ENCODE measurements around the gene EGFL7. TPM values are rescaled to one million over a fixed set of nuclear protein-coding genes. Genes with fewer than 3 reads are reported as not detected.

EGFL7 gene
- total RNA-seq, 1 experiment from 2014 or later = 53.1 TPM

- no peak overlapping the region for H3K27ac ChIP-seq
- no peaks in the 10 kb centered on the region for H3K9me3 ChIP-seq (ENCODE audit: insufficient read depth, low read depth)
- CTCF ChIA-PET = interaction anchor here (0.8 kb wide), 1 partner anchor 27 kb away, joined by 3 read pairs; no protein-coding TSS in a partner anchor
- H3F3A ChIP-seq (ENCODE audit: insufficient read depth, low read depth) = peaks cover 55% of the 10 kb centered on the region
- H2AFZ ChIP-seq = no peak overlapping the region
- no TSS peak for BruUV-seq (replicated peaks)
- POLR2A ChIA-PET (ENCODE audit: unreplicated experiment) = no interaction called here
- H3K4me2 ChIP-seq = no peak overlapping the region
- peaks cover 24% of the 10 kb centered on the region for H3K36me3 ChIP-seq (ENCODE audit: low read depth)
- no peak for DNase-seq
- no peaks in the 10 kb centered on the region for H3K9me2 ChIP-seq (ENCODE audit: insufficient read depth)
- TF ChIP-seq EZH2 (IDR thresholded peaks at IDR 0.05; ENCODE audit: low read depth) (no peak), CTCF (conservative IDR thresholded peaks at IDR 0.05) (no peak)
- H3K4me1 ChIP-seq (replicated peaks; ENCODE audit: insufficient read depth) = peaks cover 8% of the 10 kb centered on the region
- H4K20me1 ChIP-seq (ENCODE audit: insufficient read depth) = peaks cover 57% of the 10 kb centered on the region
- peaks cover 18% of the 10 kb centered on the region for H3K79me2 ChIP-seq (ENCODE audit: low read depth)
- H3K27me3 ChIP-seq (ENCODE audit: insufficient read depth, low read depth) = no peaks in the 10 kb centered on the region
- intact Hi-C loops (cut with micrococcal nuclease; ENCODE audit: unreplicated experiment) = loop anchor here (10.0 kb wide), 1 partner anchor 46 kb away; no protein-coding TSS in a partner anchor
- no peak overlapping the region for H3K4me3 ChIP-seq
Observed at GRCh38 chr9:136720898-136721338, 58.2 kb downstream of the EGFL7 start.

- CTCF ChIA-PET = interaction anchor here (0.8 kb wide), 1 partner anchor 28 kb away, joined by 3 read pairs; no protein-coding TSS in a partner anchor
- H4K20me1 ChIP-seq (ENCODE audit: insufficient read depth) = peaks cover 63% of the 10 kb centered on the region
- H3K79me2 ChIP-seq (ENCODE audit: low read depth) = peaks cover 24% of the 10 kb centered on the region
- no peaks in the 10 kb centered on the region for H3K27me3 ChIP-seq (ENCODE audit: insufficient read depth, low read depth)
- H3F3A ChIP-seq (ENCODE audit: insufficient read depth, low read depth) = peaks cover 61% of the 10 kb centered on the region
- no peaks in the 10 kb centered on the region for H3K9me2 ChIP-seq (ENCODE audit: insufficient read depth)
- POLR2A ChIA-PET (ENCODE audit: unreplicated experiment) = no interaction called here
- no peak overlapping the region for H2AFZ ChIP-seq
- no peak overlapping the region for H3K27ac ChIP-seq
- no TSS peak for BruUV-seq (replicated peaks)
- intact Hi-C loops (cut with micrococcal nuclease; ENCODE audit: unreplicated experiment) = loop anchor here (10.0 kb wide), 1 partner anchor 47 kb away; no protein-coding TSS in a partner anchor
- H3K9me3 ChIP-seq (ENCODE audit: insufficient read depth, low read depth) = no peaks in the 10 kb centered on the region
- peaks cover 14% of the 10 kb centered on the region for H3K4me1 ChIP-seq (replicated peaks; ENCODE audit: insufficient read depth)
- no peak overlapping the region for H3K4me2 ChIP-seq
- TF ChIP-seq CTCF (conservative IDR thresholded peaks at IDR 0.05) (no peak), EZH2 (IDR thresholded peaks at IDR 0.05; ENCODE audit: low read depth) (no peak)
- peaks cover 30% of the 10 kb centered on the region for H3K36me3 ChIP-seq (ENCODE audit: low read depth)
- no peak overlapping the region for H3K4me3 ChIP-seq
- no peak for DNase-seq
Observed at GRCh38 chr9:136721339-136722092, 58.8 kb downstream of the EGFL7 start.

Small RNA genes lying within 50 kb of the gene (microRNA-seq; reads per million reads assigned to microRNA genes)
- gene MIR126 (ENCODE audit: borderline number of aligned reads, borderline replicate concordance) = 14,212 reads per million, percentile 94 among the genes with 10 or more reads in this experiment

Other genes starting within 250 kb of the EGFL7 start
- 18.2 and 22.5 TPM in 2 replicates for gene INPP5E, start 223.1 kb upstream of the EGFL7 start, total RNA-seq (2021)
- 81.8 and 90.1 TPM in 2 replicates for gene SEC16A, start 179.9 kb upstream of the EGFL7 start, total RNA-seq (2021)
- gene NOTCH1, start 116.9 kb upstream of the EGFL7 start, total RNA-seq (2021) = 39.2 and 51.4 TPM in 2 replicates
- 124 and 136 TPM in 2 replicates for gene AGPAT2, start 24.5 kb downstream of the EGFL7 start, total RNA-seq (2021)
- 19.0 and 32.6 TPM in 2 replicates for gene DIPK1B, start 49.7 kb downstream of the EGFL7 start, total RNA-seq (2021)
- 0.94 and 2.2 TPM in 2 replicates for gene LCN10, start 80.0 kb downstream of the EGFL7 start, total RNA-seq (2021)
- gene LCN6, start 85.6 kb downstream of the EGFL7 start, total RNA-seq (2021) = not detected in 2 replicates
- not detected in 2 replicates for gene LCN8, start 95.3 kb downstream of the EGFL7 start, total RNA-seq (2021)
- gene LCN15, start 101.6 kb downstream of the EGFL7 start, total RNA-seq (2021) = not detected in 2 replicates
- 83.6 and 124 TPM in 2 replicates for gene TMEM141, start 128.4 kb downstream of the EGFL7 start, total RNA-seq (2021)
- gene CCDC183, start 133.4 kb downstream of the EGFL7 start, total RNA-seq (2021) = 3.6 and 5.3 TPM in 2 replicates
- gene RABL6, start 145.0 kb downstream of the EGFL7 start, total RNA-seq (2021) = 116 and 136 TPM in 2 replicates
- 5.3 and 5.9 TPM in 2 replicates for gene AJM1, start 179.6 kb downstream of the EGFL7 start, total RNA-seq (2021)
- 112 and 114 TPM in 2 replicates for gene PHPT1, start 186.5 kb downstream of the EGFL7 start, total RNA-seq (2021)
- 9.2 and 11.6 TPM in 2 replicates for gene MAMDC4, start 189.4 kb downstream of the EGFL7 start, total RNA-seq (2021)
- 275 and 338 TPM in 2 replicates for gene EDF1, start 203.4 kb downstream of the EGFL7 start, total RNA-seq (2021)
- gene TRAF2, start 223.6 kb downstream of the EGFL7 start, total RNA-seq (2021) = 42.7 and 48.0 TPM in 2 replicates